Body of pancreas (tissue), 4 donors: ENCODE measurements around the gene SCAMP4. TPM values are rescaled to one million over a fixed set of nuclear protein-coding genes. Genes with fewer than 3 reads are reported as not detected.

Experiments used
- ATAC-seq: fragments of 150-250 bp; one replicate; pipeline ENCODE4 v1.9.1; 2016
- DNase-seq, 4 donors: peaks; one replicate each; pipeline ENCODE4 v3.0.0-alpha.2; 2019
- H3K27ac ChIP-seq, 4 donors: fragments of 200-600 bp; sonication (generic); 1 replicate in 3 of 4; 2 replicates in 1 of 4; pipeline versions ENCODE4 v1.5.1 to v1.6.1; 2016 to 2019; ENCODE audit warnings: mild to moderate bottlenecking in 1 of 4, mixed read lengths in 1 of 4, moderate library complexity in 1 of 4
- H3K27me3 ChIP-seq, 2 donors: fragments of 200-600 bp; sonication (generic); one replicate each; pipeline ENCODE4 v1.6.0; 2016; ENCODE audit warnings: mild to moderate bottlenecking in 1 of 2
- H3K36me3 ChIP-seq, 2 donors: fragments of 200-600 bp; sonication (generic); replicated peaks in 1 of 2; 2 replicates each; pipeline ENCODE4 v1.5.1; 2016; ENCODE audit warnings: low read depth in 2 of 2; ENCODE audit not compliant: insufficient read depth in 1 of 2
- H3K4me1 ChIP-seq: fragments of 200-600 bp; sonication (generic); one replicate; pipeline ENCODE4 v1.6.0; 2016
- H3K4me3 ChIP-seq, 2 donors: fragments of 200-600 bp; sonication (generic); 1 replicate in 1 of 2; 2 replicates in 1 of 2; pipeline ENCODE4 v1.5.1; 2016 to 2019
- H3K9me3 ChIP-seq, 3 donors: fragments of 200-600 bp; sonication (generic); 1 replicate in 2 of 3; 2 replicates in 1 of 3; pipeline ENCODE4 v1.5.1; 2016
- CTCF ChIP-seq, 7 experiments: fragments of 450-650 bp in 4 of 7; fragments of 200-600 bp in 3 of 7; sonication (generic) in 3 of 7; IDR thresholded peaks; one replicate each; pipeline ENCODE4 v1.5.1; 2016 to 2019; ENCODE audit warnings: antibody characterized with exemption in 7 of 7
- POLR2A ChIP-seq, 3 donors: fragments of 450-650 bp; IDR thresholded peaks; one replicate each; pipeline ENCODE4 v1.6.1; 2016; ENCODE audit warnings: antibody characterized with exemption in 3 of 3, mild to moderate bottlenecking in 2 of 3
- WGBS, 2 donors: methylation state at CpG; one replicate each; pipeline ENCODE4 v1.1.5; 2017; 5-methylcytosine and 5-hydroxymethylcytosine counted together
- intact Hi-C: fragments of 100-400 bp; cut with DNase I; formaldehyde crosslinking; loops from one replicate; pipeline ENCODE4 v1.15.1; 2023
- total RNA-seq, 2 donors: library from RNA; depleted of rRNA; stranded (reverse); fragments of >200 nt; gene quantifications; one replicate each; pipeline ENCODE4 v1.1.0, GENCODE V29; 2016

The SCAMP4 gene
- total RNA-seq, 2 donors from 2014 or later, result 37.6 to 67.2 TPM

- Histone ChIP-seq H3K9me3 (no peaks in the 10 kb centered on the region), H3K4me3 (no peak overlapping the region), H3K27ac (no peak overlapping the region), H3K36me3 (no peaks in the 10 kb centered on the region), H3K27me3 (no peaks in the 10 kb centered on the region), H3K4me1 (no peaks in the 10 kb centered on the region)
- intact Hi-C loops, result no loop called here
- no peak for ATAC-seq
- WGBS, 2 donors, result 97 to 99% methylated on average over 8 to 16 of the region's 16 CpGs
- no peak for DNase-seq
- TF ChIP-seq POLR2A (IDR thresholded peaks at IDR 0.05) (no peak), CTCF (IDR thresholded peaks at IDR 0.05) (no peak)
Measured at GRCh38 chr19:1950640-1951039, 45.4 kb downstream of the SCAMP4 start.

- H3K27ac ChIP-seq, result no peak overlapping the region
- DNase-seq (no peak), ATAC-seq (no peak)
- H3K27me3 ChIP-seq, result no peaks in the 10 kb centered on the region
- no peak for TF ChIP-seq CTCF (IDR thresholded peaks at IDR 0.05)
- H3K4me1 ChIP-seq, result no peaks in the 10 kb centered on the region
- 81 to 91% methylated on average over 17 to 21 of the region's 21 CpGs for WGBS, 2 donors
- intact Hi-C loops, result no loop called here
- no peaks in the 10 kb centered on the region for H3K36me3 ChIP-seq
- no peak overlapping the region for H3K4me3 ChIP-seq
- no peaks in the 10 kb centered on the region for H3K9me3 ChIP-seq
Measured at GRCh38 chr19:1952635-1953034, 47.4 kb downstream of the SCAMP4 start.

- WGBS, 2 donors, result 86 to 92% methylated on average over 9 to 19 of the region's 19 CpGs
- DNase-seq (no peak), ATAC-seq (no peak)
- TF ChIP-seq CTCF (IDR thresholded peaks at IDR 0.05) (no peak), POLR2A (IDR thresholded peaks at IDR 0.05) (no peak)
- intact Hi-C loops, result no loop called here
- H3K4me3 ChIP-seq, result no peak overlapping the region
- H3K27ac ChIP-seq, result no peak overlapping the region
- no peaks in the 10 kb centered on the region for H3K36me3 ChIP-seq
- H3K4me1 ChIP-seq, result no peaks in the 10 kb centered on the region
- H3K27me3 ChIP-seq, result no peaks in the 10 kb centered on the region
- H3K9me3 ChIP-seq, result no peaks in the 10 kb centered on the region
Measured at GRCh38 chr19:1953037-1953436, 47.8 kb downstream of the SCAMP4 start.

DNA sequence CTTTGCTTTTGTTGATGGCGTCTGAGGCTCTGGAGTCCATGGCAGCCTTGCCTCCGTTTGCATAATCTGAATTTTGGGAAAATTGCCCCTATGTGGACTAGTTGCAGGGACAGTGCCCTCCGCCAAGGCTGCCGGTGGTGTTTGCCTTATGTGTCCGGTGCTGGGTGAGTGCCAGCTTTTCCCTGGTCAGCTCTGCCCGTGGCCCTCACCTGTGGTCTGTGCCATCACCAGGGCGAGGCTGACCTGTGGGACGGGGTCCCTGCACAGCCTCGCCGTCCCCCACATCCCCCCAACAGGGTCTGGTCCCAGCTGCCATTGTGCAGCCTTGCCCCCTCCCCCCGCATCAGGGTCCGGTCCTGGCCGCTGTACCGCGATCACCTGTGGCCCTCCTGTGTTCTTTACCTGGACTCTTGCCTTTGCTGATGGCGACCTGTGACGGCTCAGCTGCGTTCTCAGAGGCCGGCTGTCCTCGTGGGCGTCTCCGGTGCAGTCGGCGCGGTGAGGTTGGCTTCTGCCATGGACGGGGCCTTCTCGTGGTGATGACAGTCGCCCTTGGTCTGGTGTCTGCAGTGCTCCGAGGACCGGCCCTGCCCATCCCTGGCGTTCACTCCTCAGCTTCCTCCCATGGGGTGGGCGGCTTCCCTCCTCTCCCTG is 48.4 kb downstream of the SCAMP4 start:
- DNase-seq (no peak), ATAC-seq (no peak)
- Histone ChIP-seq H3K4me3 (no peak overlapping the region), H3K27ac (no peak overlapping the region), H3K36me3 (no peaks in the 10 kb centered on the region), H3K9me3 (no peaks in the 10 kb centered on the region), H3K4me1 (no peaks in the 10 kb centered on the region), H3K27me3 (no peaks in the 10 kb centered on the region)
- intact Hi-C loops, result no loop called here
- TF ChIP-seq POLR2A (IDR thresholded peaks at IDR 0.05), result no peak
- no peak for TF ChIP-seq CTCF (IDR thresholded peaks at IDR 0.05)
- WGBS, 2 donors, result 87 to 96% methylated on average over 5 to 32 of the region's 32 CpGs

- Histone ChIP-seq H3K4me3 (no peak overlapping the region), H3K36me3 (no peaks in the 10 kb centered on the region), H3K9me3 (no peaks in the 10 kb centered on the region), H3K27ac (no peak overlapping the region), H3K27me3 (no peaks in the 10 kb centered on the region), H3K4me1 (no peaks in the 10 kb centered on the region)
- TF ChIP-seq POLR2A (IDR thresholded peaks at IDR 0.05) (no peak), CTCF (IDR thresholded peaks at IDR 0.05) (no peak)
- ATAC-seq (no peak), DNase-seq (no peak)
- intact Hi-C loops, result no loop called here
- 88 to 91% methylated on average over 11 to 14 of the region's 15 CpGs for WGBS, 2 donors
Measured at GRCh38 chr19:1954532-1954933, 49.3 kb downstream of the SCAMP4 start.
